Eye (tissue), 1 donor: ENCODE measurements around the gene HDDC2.

Source experiments
- DNase-seq: peaks from one replicate; pipeline ENCODE4 v3.0.0-alpha.2; 2015

The HDDC2 gene

GRCh38 chr6:125301435-125302391 lies at the start of gene HDDC2:
TSS of gene HDDC2 (minus strand) at chr6:125301967. CDS start at chr6:125301932, 35 bp downstream.
- DNase-seq, result peak; percentile 86

GRCh38 chr6:125346926-125347563 lies 45.3 kb upstream of the HDDC2 start:
- DNase-seq, result no peak

- peak; percentile 37 for DNase-seq
Measured at GRCh38 chr6:125346201-125346925, 44.6 kb upstream of the HDDC2 start.

- no peak for DNase-seq
Measured at GRCh38 chr6:125341460-125341859, 39.7 kb upstream of the HDDC2 start.

- no peak for DNase-seq
Measured at GRCh38 chr6:125340991-125341390, 39.2 kb upstream of the HDDC2 start.

GRCh38 chr6:125340175-125340835 lies 38.5 kb upstream of the HDDC2 start:
- no peak for DNase-seq

GRCh38 chr6:125339653-125340052 lies 37.9 kb upstream of the HDDC2 start:
- no peak for DNase-seq

GRCh38 chr6:125338381-125338780 lies 36.6 kb upstream of the HDDC2 start:
- no peak for DNase-seq

- no peak for DNase-seq
Measured at GRCh38 chr6:125337706-125338105, 35.9 kb upstream of the HDDC2 start.

GRCh38 chr6:125332664-125333063 lies 30.9 kb upstream of the HDDC2 start:
- no peak for DNase-seq

GRCh38 chr6:125325586-125325985 lies 23.8 kb upstream of the HDDC2 start:
- no peak for DNase-seq

GRCh38 chr6:125323376-125323775 lies 21.6 kb upstream of the HDDC2 start:
- no peak for DNase-seq

- peak; percentile 80 for DNase-seq
Measured at GRCh38 chr6:125316621-125317020, 14.9 kb upstream of the HDDC2 start.

- DNase-seq, result no peak
Measured at GRCh38 chr6:125315548-125315947, 13.8 kb upstream of the HDDC2 start.

GRCh38 chr6:125314009-125314581 lies 12.3 kb upstream of the HDDC2 start:
- DNase-seq, result peak; percentile 88

- DNase-seq, result no peak
Measured at GRCh38 chr6:125312950-125313349, 11.2 kb upstream of the HDDC2 start.

GRCh38 chr6:125312478-125312877 lies 10.7 kb upstream of the HDDC2 start:
- no peak for DNase-seq

- DNase-seq, result peak; percentile 91
Measured at GRCh38 chr6:125310994-125311649, 9.4 kb upstream of the HDDC2 start.

GRCh38 chr6:125307964-125308615 lies 6.3 kb upstream of the HDDC2 start:
- DNase-seq, result no peak

GRCh38 chr6:125307150-125307838 lies 5.5 kb upstream of the HDDC2 start:
- no peak for DNase-seq

GRCh38 chr6:125306756-125307149 lies 5.0 kb upstream of the HDDC2 start:
- no peak for DNase-seq
